NCI-H1092 treated with DMSO at 0.1 percent for 48 hours (cell line): Measurements from ENCODE around the gene CSNK1G2.
"Not testable (repeated sequence)": the region's sequence is repeated elsewhere in the genome, so short reads cannot be mapped to it uniquely, and the experiment has no call there.

ENCODE experiments used
- DNase-seq: peaks from one replicate; lab custom pipeline; 2025; lab: John Stamatoyannopoulos, UW

Gene CSNK1G2

GRCh38 chr19:1988464-1988863 lies 47.5 kb downstream of the CSNK1G2 start:
- DNase-seq, result not testable (repeated sequence)

GRCh38 chr19:1989513-1990229 lies 48.7 kb downstream of the CSNK1G2 start:
- DNase-seq, result no peak

GRCh38 chr19:1990230-1991017 lies 49.5 kb downstream of the CSNK1G2 start:
- DNase-seq, result no peak

- no peak for DNase-seq
Observed at GRCh38 chr19:1991018-1991913, 50.3 kb downstream of the CSNK1G2 start.

GRCh38 chr19:1992759-1993260 lies 51.8 kb downstream of the CSNK1G2 start:
- no peak for DNase-seq

- DNase-seq, result no peak
Observed at GRCh38 chr19:1997353-1998233, 56.6 kb downstream of the CSNK1G2 start.

GRCh38 chr19:1998712-1999708 lies 58.0 kb downstream of the CSNK1G2 start:
- no peak for DNase-seq

GRCh38 chr19:1999856-2000515 lies 59.0 kb downstream of the CSNK1G2 start:
- no peak for DNase-seq

GRCh38 chr19:2003874-2004273 lies 62.9 kb downstream of the CSNK1G2 start:
- no peak for DNase-seq

GRCh38 chr19:2010135-2010668 lies 69.2 kb downstream of the CSNK1G2 start:
- DNase-seq, result no peak

- no peak for DNase-seq
Observed at GRCh38 chr19:2011169-2011568, 70.2 kb downstream of the CSNK1G2 start.

- DNase-seq, result no peak
Observed at GRCh38 chr19:2012941-2013682, 72.1 kb downstream of the CSNK1G2 start.

- DNase-seq, result no peak
Observed at GRCh38 chr19:2013683-2013961, 72.7 kb downstream of the CSNK1G2 start.

- no peak for DNase-seq
Observed at GRCh38 chr19:2014131-2014571, 73.2 kb downstream of the CSNK1G2 start.

GRCh38 chr19:2014731-2015607 lies 74.0 kb downstream of the CSNK1G2 start:
- no peak for DNase-seq

GRCh38 chr19:2015608-2015950 lies 74.6 kb downstream of the CSNK1G2 start, which contains the start of gene BTBD2:
BTBD2 (minus strand) TSS chr19:2015714; CDS start chr19:2015703, 11 bp downstream.
- peak; percentile 30 for DNase-seq

- peak; percentile 51 for DNase-seq
Observed at GRCh38 chr19:2016041-2016807, 75.3 kb downstream of the CSNK1G2 start.
